ENCODE results near the gene SPAG4. TPM values are rescaled to one million over a fixed set of nuclear protein-coding genes. Genes with fewer than 3 reads are reported as not detected.

Gene SPAG4
- polyA plus RNA-seq, 1 donor from 2014 or later: 1.2 TPM

DNA sequence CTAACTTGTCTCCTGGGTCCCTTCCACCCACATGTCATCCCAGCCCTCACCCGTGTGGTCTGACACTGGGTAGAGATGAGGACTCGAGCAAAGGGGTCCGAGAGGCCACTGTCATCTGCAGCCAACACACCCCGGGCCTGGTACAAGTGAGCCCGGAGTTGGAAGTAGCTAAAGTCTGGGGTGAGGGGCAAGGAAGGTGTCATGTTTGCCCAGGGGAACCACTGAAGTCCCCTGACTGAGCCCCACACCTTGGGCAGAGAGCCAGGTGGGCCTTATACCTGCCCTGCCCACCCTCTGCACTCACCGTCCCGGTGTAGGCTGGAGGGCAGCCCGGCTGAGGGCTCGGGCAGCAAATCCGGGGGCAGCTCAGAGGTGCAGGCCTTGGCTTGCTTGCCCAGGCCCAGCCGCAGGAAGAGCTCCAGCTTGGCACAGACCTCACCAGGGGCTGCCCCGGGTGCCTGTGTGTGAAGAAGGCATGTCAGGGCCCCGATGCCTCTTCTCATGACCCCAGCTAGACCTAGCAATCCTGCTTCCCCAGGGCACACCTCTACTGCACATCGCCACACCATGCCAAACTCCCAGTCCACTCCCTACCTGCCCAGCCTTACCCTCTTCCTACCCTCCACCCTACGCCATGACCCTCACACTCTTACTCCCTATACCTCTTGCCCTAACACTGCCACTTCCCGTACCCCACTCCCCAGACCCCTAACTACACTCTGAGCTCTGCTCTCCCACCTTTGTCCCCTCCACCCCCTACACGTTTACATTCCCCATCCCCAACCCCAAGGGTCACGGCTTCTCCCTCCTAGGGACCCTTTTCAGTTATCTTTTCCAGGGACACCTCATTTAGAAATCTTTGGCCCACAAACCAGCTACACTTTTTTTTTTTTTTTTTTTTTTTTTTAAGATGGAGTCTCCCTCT lies 31.7 kb upstream of the SPAG4 start:
- H3F3A ChIP-seq (ENCODE audit: insufficient read depth, low read length, poor library complexity, severe bottlenecking): no peaks in the 10 kb centered on the region
- no peak overlapping the region for H2AFZ ChIP-seq (ENCODE audit: low read depth, low read length)
- no peak overlapping the region for H3K9ac ChIP-seq (ENCODE audit: low read length)
- no peaks in the 10 kb centered on the region for H3K27me3 ChIP-seq (ENCODE audit: insufficient read depth, low read depth, low read length)
- TF ChIP-seq SMC3 (conservative IDR thresholded peaks at IDR 0.05; ENCODE audit: poor library complexity): no peak
- no peaks in the 10 kb centered on the region for H3K9me2 ChIP-seq (ENCODE audit: insufficient read depth, low read length)
- no peak overlapping the region for H3K27ac ChIP-seq (ENCODE audit: low read length)
- H3K36me3 ChIP-seq (ENCODE audit: insufficient read depth, low read length): no peaks in the 10 kb centered on the region
- no peaks in the 10 kb centered on the region for H4K20me1 ChIP-seq (ENCODE audit: insufficient read depth)
- H3K4me2 ChIP-seq (ENCODE audit: low read length): no peak overlapping the region
- H3K9me3 ChIP-seq (ENCODE audit: low read length): no peaks in the 10 kb centered on the region
- H3K79me2 ChIP-seq (replicated peaks; ENCODE audit: insufficient read depth, low read length): no peaks in the 10 kb centered on the region
- H3K4me3 ChIP-seq (ENCODE audit: low read length): no peak overlapping the region

- no peaks in the 10 kb centered on the region for H3K79me2 ChIP-seq (replicated peaks; ENCODE audit: insufficient read depth, low read length)
- no peak overlapping the region for H3K9ac ChIP-seq (ENCODE audit: low read length)
These were observed 28.7 kb upstream of the SPAG4 start for GRCh38 chr20:35586751-35587425.

More at GRCh38 chr20:35586751-35587425, 28.7 kb upstream of the SPAG4 start:
- Histone ChIP-seq H3K27me3 (ENCODE audit: insufficient read depth, low read depth, low read length) (no peaks in the 10 kb centered on the region), H3K4me3 (ENCODE audit: low read length) (no peak overlapping the region), H3K4me2 (ENCODE audit: low read length) (no peak overlapping the region), H3F3A (ENCODE audit: insufficient read depth, low read length, poor library complexity, severe bottlenecking) (no peaks in the 10 kb centered on the region), H3K36me3 (ENCODE audit: insufficient read depth, low read length) (no peaks in the 10 kb centered on the region), H4K20me1 (ENCODE audit: insufficient read depth) (no peaks in the 10 kb centered on the region), H3K27ac (ENCODE audit: low read length) (no peak overlapping the region), H3K9me2 (ENCODE audit: insufficient read depth, low read length) (no peaks in the 10 kb centered on the region), H2AFZ (ENCODE audit: low read depth, low read length) (no peak overlapping the region), H3K9me3 (ENCODE audit: low read length) (no peaks in the 10 kb centered on the region)
- TF ChIP-seq SMC3 (conservative IDR thresholded peaks at IDR 0.05; ENCODE audit: poor library complexity) (no peak), RAD21 (conservative IDR thresholded peaks at IDR 0.05) (no peak), TAF1 (IDR thresholded peaks at IDR 0.05; ENCODE audit: low read depth) (no peak), CTCF (IDR thresholded peaks at IDR 0.05; ENCODE audit: poor library complexity, severe bottlenecking) (no peak), REST (IDR thresholded peaks at IDR 0.05; ENCODE audit: borderline replicate concordance) (no peak), MXI1 (conservative IDR thresholded peaks at IDR 0.05; ENCODE audit: poor library complexity, severe bottlenecking) (no peak), EP300 (conservative IDR thresholded peaks at IDR 0.05; ENCODE audit: poor library complexity, severe bottlenecking) (no peak), EZH2 (IDR thresholded peaks at IDR 0.05; ENCODE audit: borderline replicate concordance, insufficient read depth, low read length, poor library complexity, severe bottlenecking) (no peak), POLR2AphosphoS5 (IDR thresholded peaks at IDR 0.05) (no peak)
